ENCODE data around the gene NUCB1. TPM values are rescaled to one million over a fixed set of nuclear protein-coding genes. Genes with fewer than 3 reads are reported as not detected.
A peak's percentile ranks its signal among the peaks of the same experiment; 100 is the strongest.

NUCB1 gene
- total and polyA plus RNA-seq, 4 donors: 186 to 775 (median 238) TPM

DNA sequence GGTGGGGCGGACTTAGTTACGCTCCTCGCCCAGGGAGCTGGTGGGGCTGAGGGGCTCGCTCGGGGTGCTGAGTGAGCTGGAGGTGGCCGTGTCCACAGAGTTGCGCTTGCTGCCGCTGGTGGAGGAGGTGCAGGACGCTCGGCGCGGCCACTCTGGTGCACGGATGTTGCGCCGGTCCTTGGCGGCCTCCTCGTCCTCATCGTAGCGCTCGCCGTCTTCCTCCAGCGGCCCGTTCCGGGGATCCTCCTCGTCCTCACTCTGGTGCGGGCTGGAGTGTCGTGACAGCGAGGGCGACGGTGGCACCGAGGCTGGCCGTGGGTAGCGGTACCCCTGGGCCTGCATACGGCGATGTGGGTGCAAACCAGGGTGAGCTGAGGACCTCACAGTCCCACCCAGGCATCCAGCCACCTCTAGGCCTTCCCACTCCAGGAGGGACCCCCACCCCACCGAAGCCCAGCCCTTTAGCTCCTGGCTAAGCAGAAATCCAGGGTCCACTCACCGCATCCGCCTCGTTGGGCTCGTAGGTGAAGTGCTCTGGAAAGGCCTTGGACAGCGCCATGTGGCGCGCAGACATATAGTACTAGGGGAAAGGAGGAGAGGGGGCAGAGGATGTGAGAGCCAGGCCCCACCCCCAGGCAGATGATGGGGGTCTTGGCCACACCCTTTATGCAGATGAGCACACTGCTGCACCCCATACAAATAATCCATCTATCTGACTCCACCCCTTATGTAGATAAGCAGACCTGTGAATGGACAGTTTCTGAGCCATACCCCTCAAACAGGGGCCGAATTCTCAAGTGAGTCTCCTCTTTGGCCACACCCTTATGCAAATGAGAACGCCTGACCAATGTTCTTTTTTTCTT is 69.4 kb downstream of the NUCB1 start:
- TF ChIP-seq GABPA (IDR thresholded peaks at IDR 0.05 in 1 of 2, conservative IDR thresholded peaks at IDR 0.05 in 1 of 2) (no peak), FOXA1 (IDR thresholded peaks at IDR 0.05) (no peak), JUND (IDR thresholded peaks at IDR 0.05) (no peak), RXRA (IDR thresholded peaks at IDR 0.05) (no peak), HNF4A (conservative IDR thresholded peaks at IDR 0.05) (no peak), SP1 (IDR thresholded peaks at IDR 0.05) (no peak), YY1 (IDR thresholded peaks at IDR 0.05) (no peak), HNF4G (IDR thresholded peaks at IDR 0.05) (no peak), RAD21 (IDR thresholded peaks at IDR 0.05) (no peak), NR2F2 (IDR thresholded peaks at IDR 0.05) (no peak), FOXA2 (IDR thresholded peaks at IDR 0.05) (no peak), TAF1 (conservative IDR thresholded peaks at IDR 0.05) (no peak), EGR1 (IDR thresholded peaks at IDR 0.05; ENCODE audit: low read depth in 2 of 2) (no peak)
- TF ChIP-seq, protein P1, sequence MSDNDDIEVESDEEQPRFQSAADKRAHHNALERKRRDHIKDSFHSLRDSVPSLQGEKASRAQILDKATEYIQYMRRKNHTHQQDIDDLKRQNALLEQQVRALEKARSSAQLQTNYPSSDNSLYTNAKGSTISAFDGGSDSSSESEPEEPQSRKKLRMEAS (IDR thresholded peaks at IDR 0.05): no peak
- TF ChIP-seq, protein P2, sequence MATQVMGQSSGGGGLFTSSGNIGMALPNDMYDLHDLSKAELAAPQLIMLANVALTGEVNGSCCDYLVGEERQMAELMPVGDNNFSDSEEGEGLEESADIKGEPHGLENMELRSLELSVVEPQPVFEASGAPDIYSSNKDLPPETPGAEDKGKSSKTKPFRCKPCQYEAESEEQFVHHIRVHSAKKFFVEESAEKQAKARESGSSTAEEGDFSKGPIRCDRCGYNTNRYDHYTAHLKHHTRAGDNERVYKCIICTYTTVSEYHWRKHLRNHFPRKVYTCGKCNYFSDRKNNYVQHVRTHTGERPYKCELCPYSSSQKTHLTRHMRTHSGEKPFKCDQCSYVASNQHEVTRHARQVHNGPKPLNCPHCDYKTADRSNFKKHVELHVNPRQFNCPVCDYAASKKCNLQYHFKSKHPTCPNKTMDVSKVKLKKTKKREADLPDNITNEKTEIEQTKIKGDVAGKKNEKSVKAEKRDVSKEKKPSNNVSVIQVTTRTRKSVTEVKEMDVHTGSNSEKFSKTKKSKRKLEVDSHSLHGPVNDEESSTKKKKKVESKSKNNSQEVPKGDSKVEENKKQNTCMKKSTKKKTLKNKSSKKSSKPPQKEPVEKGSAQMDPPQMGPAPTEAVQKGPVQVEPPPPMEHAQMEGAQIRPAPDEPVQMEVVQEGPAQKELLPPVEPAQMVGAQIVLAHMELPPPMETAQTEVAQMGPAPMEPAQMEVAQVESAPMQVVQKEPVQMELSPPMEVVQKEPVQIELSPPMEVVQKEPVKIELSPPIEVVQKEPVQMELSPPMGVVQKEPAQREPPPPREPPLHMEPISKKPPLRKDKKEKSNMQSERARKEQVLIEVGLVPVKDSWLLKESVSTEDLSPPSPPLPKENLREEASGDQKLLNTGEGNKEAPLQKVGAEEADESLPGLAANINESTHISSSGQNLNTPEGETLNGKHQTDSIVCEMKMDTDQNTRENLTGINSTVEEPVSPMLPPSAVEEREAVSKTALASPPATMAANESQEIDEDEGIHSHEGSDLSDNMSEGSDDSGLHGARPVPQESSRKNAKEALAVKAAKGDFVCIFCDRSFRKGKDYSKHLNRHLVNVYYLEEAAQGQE (IDR thresholded peaks at IDR 0.05): no peak
- TF ChIP-seq, protein P3, sequence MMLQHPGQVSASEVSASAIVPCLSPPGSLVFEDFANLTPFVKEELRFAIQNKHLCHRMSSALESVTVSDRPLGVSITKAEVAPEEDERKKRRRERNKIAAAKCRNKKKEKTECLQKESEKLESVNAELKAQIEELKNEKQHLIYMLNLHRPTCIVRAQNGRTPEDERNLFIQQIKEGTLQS (IDR thresholded peaks at IDR 0.05): no peak
- TF ChIP-seq, protein P4, sequence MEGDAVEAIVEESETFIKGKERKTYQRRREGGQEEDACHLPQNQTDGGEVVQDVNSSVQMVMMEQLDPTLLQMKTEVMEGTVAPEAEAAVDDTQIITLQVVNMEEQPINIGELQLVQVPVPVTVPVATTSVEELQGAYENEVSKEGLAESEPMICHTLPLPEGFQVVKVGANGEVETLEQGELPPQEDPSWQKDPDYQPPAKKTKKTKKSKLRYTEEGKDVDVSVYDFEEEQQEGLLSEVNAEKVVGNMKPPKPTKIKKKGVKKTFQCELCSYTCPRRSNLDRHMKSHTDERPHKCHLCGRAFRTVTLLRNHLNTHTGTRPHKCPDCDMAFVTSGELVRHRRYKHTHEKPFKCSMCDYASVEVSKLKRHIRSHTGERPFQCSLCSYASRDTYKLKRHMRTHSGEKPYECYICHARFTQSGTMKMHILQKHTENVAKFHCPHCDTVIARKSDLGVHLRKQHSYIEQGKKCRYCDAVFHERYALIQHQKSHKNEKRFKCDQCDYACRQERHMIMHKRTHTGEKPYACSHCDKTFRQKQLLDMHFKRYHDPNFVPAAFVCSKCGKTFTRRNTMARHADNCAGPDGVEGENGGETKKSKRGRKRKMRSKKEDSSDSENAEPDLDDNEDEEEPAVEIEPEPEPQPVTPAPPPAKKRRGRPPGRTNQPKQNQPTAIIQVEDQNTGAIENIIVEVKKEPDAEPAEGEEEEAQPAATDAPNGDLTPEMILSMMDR (IDR thresholded peaks at IDR 0.05; ENCODE audit: low read depth, low read length, missing input control): no peak
- H3K36me3 ChIP-seq (ENCODE audit: control insufficient read depth in 4 of 4, insufficient read depth in 3 of 4, low read depth in 1 of 4, low read length in 3 of 4): peaks cover 5 to 18% (median 13%) of the 10 kb centered on the region in 4 donors
- DNase-seq (ENCODE audit: low spot score): no peak
- H3K9ac ChIP-seq (ENCODE audit: low read depth in 1 of 2, low read length in 2 of 2): no peak overlapping the region
- 96% methylated on average over 45 of the region's 45 CpGs for WGBS
- peak overlapping the region in 1 of 2 donors; percentile 68 for H3K27ac ChIP-seq (ENCODE audit: low read depth in 1 of 2, low read length in 2 of 2)
- peaks cover 0 to 19% (median 15%) of the 10 kb centered on the region in 4 donors for H3K4me1 ChIP-seq (ENCODE audit: control insufficient read depth in 4 of 4, insufficient read depth in 4 of 4, low read length in 3 of 4)
- H3K4me3 ChIP-seq (ENCODE audit: low read depth in 1 of 3, low read length in 3 of 3): no peak overlapping the region
- no peaks in the 10 kb centered on the region for H3K9me3 ChIP-seq (ENCODE audit: control insufficient read depth in 4 of 4, low read length in 3 of 4)
- no peaks in the 10 kb centered on the region for H3K27me3 ChIP-seq (ENCODE audit: control insufficient read depth in 4 of 4, insufficient read depth in 4 of 4, low read length in 3 of 4)
